Measurements from ENCODE around the gene TCF19.

DNA sequence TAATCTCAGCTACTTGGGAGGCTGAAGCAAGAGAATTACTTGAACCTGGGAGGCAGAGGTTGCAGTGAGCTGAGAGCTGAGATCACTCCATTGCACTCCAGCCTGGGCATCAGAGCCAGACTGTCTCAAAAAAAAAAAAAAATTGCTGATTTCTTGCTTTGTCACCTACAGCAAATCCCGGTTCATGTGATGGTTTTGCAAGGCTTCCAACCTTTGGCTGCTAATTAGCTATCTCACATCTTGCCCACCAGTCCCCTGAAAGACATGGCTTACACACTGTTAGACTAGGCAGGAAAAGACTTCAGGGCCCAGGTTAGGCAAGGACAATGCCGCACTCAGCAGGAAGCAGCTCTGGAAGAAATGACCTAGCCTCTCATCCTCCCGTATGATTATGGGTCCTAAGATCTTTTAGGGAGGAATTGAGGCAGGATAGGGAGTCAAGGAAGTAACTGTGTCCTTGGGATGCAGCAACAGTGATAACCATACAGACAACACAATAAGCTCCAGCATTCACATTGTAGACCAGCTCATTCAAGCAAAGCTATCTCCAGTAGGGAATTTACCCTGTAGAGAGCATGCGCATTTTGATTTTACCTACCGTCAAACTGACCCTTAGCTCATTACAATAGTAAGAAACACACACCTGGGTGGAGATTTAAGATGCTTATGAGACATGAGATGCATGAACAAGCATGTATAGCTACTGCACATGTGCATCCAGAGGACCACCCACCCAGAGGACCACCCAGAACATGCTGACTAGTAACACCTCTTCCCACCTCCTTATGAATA lies 52.5 kb downstream of the TCF19 start:
- TF ChIP-seq POLR2A (IDR thresholded peaks at IDR 0.05) (no peak), EP300 (IDR thresholded peaks at IDR 0.05) (no peak)
- TF ChIP-seq, protein P1, sequence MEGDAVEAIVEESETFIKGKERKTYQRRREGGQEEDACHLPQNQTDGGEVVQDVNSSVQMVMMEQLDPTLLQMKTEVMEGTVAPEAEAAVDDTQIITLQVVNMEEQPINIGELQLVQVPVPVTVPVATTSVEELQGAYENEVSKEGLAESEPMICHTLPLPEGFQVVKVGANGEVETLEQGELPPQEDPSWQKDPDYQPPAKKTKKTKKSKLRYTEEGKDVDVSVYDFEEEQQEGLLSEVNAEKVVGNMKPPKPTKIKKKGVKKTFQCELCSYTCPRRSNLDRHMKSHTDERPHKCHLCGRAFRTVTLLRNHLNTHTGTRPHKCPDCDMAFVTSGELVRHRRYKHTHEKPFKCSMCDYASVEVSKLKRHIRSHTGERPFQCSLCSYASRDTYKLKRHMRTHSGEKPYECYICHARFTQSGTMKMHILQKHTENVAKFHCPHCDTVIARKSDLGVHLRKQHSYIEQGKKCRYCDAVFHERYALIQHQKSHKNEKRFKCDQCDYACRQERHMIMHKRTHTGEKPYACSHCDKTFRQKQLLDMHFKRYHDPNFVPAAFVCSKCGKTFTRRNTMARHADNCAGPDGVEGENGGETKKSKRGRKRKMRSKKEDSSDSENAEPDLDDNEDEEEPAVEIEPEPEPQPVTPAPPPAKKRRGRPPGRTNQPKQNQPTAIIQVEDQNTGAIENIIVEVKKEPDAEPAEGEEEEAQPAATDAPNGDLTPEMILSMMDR (IDR thresholded peaks at IDR 0.05) = no peak

Data from ovary (tissue), 3 donors.